CD4-positive, alpha-beta memory T cell (primary cell): ENCODE measurements around the gene LYRM4. TPM values are rescaled to one million over a fixed set of nuclear protein-coding genes. Genes with fewer than 3 reads are reported as not detected.

ENCODE experiments used
- CTCF ChIA-PET: fragments of 350-600 bp; sonication (Branson Sonifier 250); formaldehyde crosslinking; loops from one replicate; lab custom pipeline; 2021; ENCODE audit warnings: inconsistent platforms; ENCODE audit not compliant: partially characterized antibody; lab: Charles Lee
- POLR2A ChIA-PET: fragments of 350-600 bp; sonication (Branson Sonifier 250); formaldehyde crosslinking; loops from one replicate; lab custom pipeline; 2021; ENCODE audit not compliant: partially characterized antibody; lab: Charles Lee
- DNase-seq, 5 donors: peaks; one replicate each; pipeline versions ENCODE4 v3.0.0 to v3.0.0-alpha.2; 2020 to 2022; ENCODE audit warnings: mixed read lengths in 1 of 5
- H3K27ac ChIP-seq: one replicate; pipeline ENCODE4 v1.7.0; 2013; ENCODE audit warnings: low read depth, low read length
- H3K27me3 ChIP-seq: 2 replicates; pipeline ENCODE4 v1.7.0; 2013; ENCODE audit warnings: mild to moderate bottlenecking, low read length, moderate library complexity; ENCODE audit not compliant: insufficient read depth
- H3K36me3 ChIP-seq: 2 replicates; pipeline ENCODE4 v1.7.0; 2013; ENCODE audit warnings: mild to moderate bottlenecking, low read length, moderate library complexity; ENCODE audit not compliant: insufficient read depth
- H3K4me1 ChIP-seq: 2 replicates; pipeline ENCODE4 v1.7.0; 2013; ENCODE audit warnings: mild to moderate bottlenecking, low read length, moderate library complexity; ENCODE audit not compliant: insufficient read depth
- H3K4me3 ChIP-seq, 2 donors: one replicate each; pipeline ENCODE4 v1.7.0; 2013; ENCODE audit warnings: low read length in 2 of 2, mild to moderate bottlenecking in 1 of 2
- H3K9me3 ChIP-seq, 2 donors: one replicate each; pipeline ENCODE4 v1.7.0; 2013; ENCODE audit warnings: low read length in 2 of 2, control low read depth in 1 of 2; ENCODE audit not compliant: control insufficient read depth in 1 of 2
- H3K27ac Mint-ChIP-seq, 7 donors: one replicate each; pipeline ENCODE4 v1.8.0; 2020 to 2021; ENCODE audit warnings: mixed read lengths in 7 of 7, mild to moderate bottlenecking in 6 of 7, inconsistent platforms in 3 of 7, moderate library complexity in 3 of 7
- H3K27me3 Mint-ChIP-seq, 2 donors: one replicate each; pipeline ENCODE4 v1.8.0; 2020 to 2021; ENCODE audit warnings: mixed read lengths in 2 of 2
- H3K36me3 Mint-ChIP-seq, 2 donors: one replicate each; pipeline ENCODE4 v1.8.0; 2020 to 2021; ENCODE audit warnings: mixed read lengths in 2 of 2, inconsistent platforms in 1 of 2, mild to moderate bottlenecking in 1 of 2
- H3K4me1 Mint-ChIP-seq, 4 donors: one replicate each; pipeline ENCODE4 v1.8.0; 2020 to 2021; ENCODE audit warnings: mixed read lengths in 4 of 4, mild to moderate bottlenecking in 1 of 4
- H3K4me3 Mint-ChIP-seq, 8 donors: one replicate each; pipeline ENCODE4 v1.8.0; 2020 to 2021; ENCODE audit warnings: mixed read lengths in 8 of 8, mild to moderate bottlenecking in 7 of 8, moderate library complexity in 6 of 8, inconsistent platforms in 3 of 8
- H3K9me3 Mint-ChIP-seq, 8 donors: one replicate each; pipeline ENCODE4 v1.8.0; 2020 to 2021; ENCODE audit warnings: mixed read lengths in 8 of 8, mild to moderate bottlenecking in 5 of 8, inconsistent platforms in 3 of 8, moderate library complexity in 1 of 8
- intact Hi-C: fragments of 100-400 bp; cut with micrococcal nuclease; formaldehyde crosslinking; loops from one replicate; pipeline ENCODE4 v1.15.1; 2023
- polyA plus RNA-seq, 2 donors: library from polyadenylated mRNA; unstranded; fragments of 300-500 nt; fragmentation: Illumina TruSeq; gene quantifications; one replicate each; pipeline ENCODE4 v1.2.3, GENCODE V29; 2021
- total RNA-seq, 2 experiments: library from RNA; stranded (reverse); gene quantifications; one replicate each; pipeline ENCODE4 v1.2.3, GENCODE V29; 2021

Gene LYRM4
- total and polyA plus RNA-seq, 4 experiments from 2014 or later, result 10.6 to 26.4 (median 15.2) TPM

DNA sequence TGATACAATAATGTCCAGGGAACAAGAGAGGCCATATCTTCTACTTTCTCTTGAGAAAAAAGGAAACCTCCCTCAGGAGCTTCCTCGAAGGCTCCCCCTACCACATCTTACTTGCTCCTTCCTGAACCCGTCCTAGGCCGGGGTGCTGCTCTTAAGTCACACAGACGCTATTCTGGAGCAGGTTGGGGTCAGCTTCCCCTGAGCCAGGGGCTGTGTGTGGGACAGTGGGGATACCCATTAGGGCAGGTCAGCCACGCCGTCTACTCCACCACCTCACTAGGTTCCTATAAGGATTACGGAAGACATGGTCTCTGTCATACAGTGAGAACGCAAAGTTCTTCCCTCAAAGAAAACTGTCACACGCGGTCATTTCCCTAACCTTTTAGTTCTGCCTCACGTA, 183.8 kb downstream of the LYRM4 start:
- Mint-ChIP-seq H3K36me3 (no peaks in the 10 kb centered on the region), H3K9me3 (peaks cover 0 to 3% (median 0%) of the 10 kb centered on the region in 8 donors), H3K27ac (no peak overlapping the region), H3K4me3 (no peak overlapping the region), H3K4me1 (peaks cover 0 to 4% (median 2%) of the 10 kb centered on the region in 4 donors), H3K27me3 (peaks cover 11 to 24% of the 10 kb centered on the region in 2 donors)
- Histone ChIP-seq H3K4me1 (no peaks in the 10 kb centered on the region), H3K36me3 (no peaks in the 10 kb centered on the region), H3K4me3 (no peak overlapping the region), H3K9me3 (no peaks in the 10 kb centered on the region), H3K27me3 (no peaks in the 10 kb centered on the region), H3K27ac (no peak overlapping the region)
- CTCF ChIA-PET, result no interaction called here
- intact Hi-C loops, result no loop called here
- DNase-seq, result no peak
- POLR2A ChIA-PET, result no interaction called here

DNA sequence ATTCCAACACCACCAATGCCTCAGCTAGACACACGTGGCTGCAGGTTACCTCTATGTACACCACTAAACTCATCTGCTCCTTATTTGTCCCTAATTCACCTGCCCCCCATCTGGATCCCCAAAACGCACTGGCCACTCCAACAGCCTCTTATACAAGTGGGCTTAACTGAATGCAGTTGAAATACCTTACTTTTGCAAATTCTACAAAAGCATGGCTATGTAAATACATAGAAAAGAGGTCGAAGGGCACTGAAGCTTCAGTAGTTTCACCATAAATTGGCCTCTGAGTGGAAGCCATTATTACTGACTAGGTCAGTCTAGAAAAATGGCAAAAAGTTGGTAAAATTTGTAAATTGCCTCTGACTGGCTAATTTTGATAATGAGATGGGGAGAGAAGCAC, 186.8 kb downstream of the LYRM4 start:
- H3K27ac Mint-ChIP-seq, result no peak overlapping the region
- peaks cover 10 to 16% of the 10 kb centered on the region in 2 donors for H3K27me3 Mint-ChIP-seq
- peaks cover 0 to 3% (median 0%) of the 10 kb centered on the region in 8 donors for H3K9me3 Mint-ChIP-seq
- no peak overlapping the region for H3K4me3 ChIP-seq
- peaks cover 0 to 4% (median 2%) of the 10 kb centered on the region in 4 donors for H3K4me1 Mint-ChIP-seq
- CTCF ChIA-PET, result no interaction called here
- H3K4me1 ChIP-seq, result no peaks in the 10 kb centered on the region
- no peaks in the 10 kb centered on the region for H3K36me3 ChIP-seq
- H3K4me3 Mint-ChIP-seq, result no peak overlapping the region
- H3K9me3 ChIP-seq, result no peaks in the 10 kb centered on the region
- POLR2A ChIA-PET, result no interaction called here
- no peak for DNase-seq
- H3K36me3 Mint-ChIP-seq, result no peaks in the 10 kb centered on the region
- no peak overlapping the region for H3K27ac ChIP-seq
- intact Hi-C loops, result no loop called here
- H3K27me3 ChIP-seq, result no peaks in the 10 kb centered on the region

DNA sequence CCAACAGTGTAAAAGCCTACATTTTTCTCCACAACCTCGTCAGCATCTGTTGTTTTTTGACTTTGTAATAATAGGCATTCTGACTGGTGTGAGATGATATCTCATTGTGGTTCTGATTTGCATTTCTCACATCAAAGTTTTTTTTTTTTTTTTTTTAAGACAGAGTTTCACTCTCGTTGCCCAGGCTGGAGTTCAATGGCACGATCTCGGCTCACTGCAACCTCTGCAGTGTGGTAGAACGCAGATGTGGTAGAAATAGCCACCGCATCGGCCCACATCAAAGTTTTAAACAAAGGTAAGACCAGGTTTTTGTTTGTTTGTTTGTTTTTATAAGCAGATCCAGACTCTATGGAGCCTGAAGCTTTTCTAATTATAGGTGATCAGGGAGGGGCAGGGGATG, 188.3 kb downstream of the LYRM4 start:
- Mint-ChIP-seq H3K27ac (peak overlapping the region in 1 of 7 donors; percentile 24), H3K27me3 (peaks cover 10 to 16% of the 10 kb centered on the region in 2 donors), H3K4me1 (peaks cover 0 to 4% (median 2%) of the 10 kb centered on the region in 4 donors), H3K4me3 (peak overlapping the region in 2 of 8 donors; percentile 31 to 49), H3K9me3 (peaks cover 0 to 3% (median under 1%) of the 10 kb centered on the region in 8 donors), H3K36me3 (no peaks in the 10 kb centered on the region)
- no peak overlapping the region for H3K4me3 ChIP-seq
- CTCF ChIA-PET, result no interaction called here
- H3K4me1 ChIP-seq, result no peaks in the 10 kb centered on the region
- no peaks in the 10 kb centered on the region for H3K36me3 ChIP-seq
- POLR2A ChIA-PET, result no interaction called here
- intact Hi-C loops, result no loop called here
- DNase-seq, result no peak
- H3K27me3 ChIP-seq, result no peaks in the 10 kb centered on the region
- H3K9me3 ChIP-seq, result no peaks in the 10 kb centered on the region
- H3K27ac ChIP-seq, result no peak overlapping the region

DNA sequence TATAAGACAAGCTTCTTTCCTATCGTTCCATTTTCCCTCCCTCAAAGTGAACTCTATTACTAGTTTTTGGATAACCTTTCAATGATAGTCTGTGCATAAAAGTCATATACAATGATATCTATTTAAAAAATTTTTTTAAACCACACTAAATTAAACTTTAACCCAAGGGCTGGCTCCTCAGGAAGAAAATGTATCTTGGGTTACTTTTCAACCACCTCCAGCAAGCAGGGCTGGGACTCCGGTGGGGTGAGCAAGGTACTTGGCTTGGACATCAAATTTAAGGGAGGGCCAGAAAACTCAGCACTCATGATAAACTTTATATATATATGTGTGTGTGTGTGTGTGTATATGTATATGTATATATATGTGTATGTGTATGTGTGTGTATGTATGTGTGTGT, 189.5 kb downstream of the LYRM4 start:
- no peak overlapping the region for H3K27ac ChIP-seq
- intact Hi-C loops, result no loop called here
- H3K36me3 Mint-ChIP-seq, result no peaks in the 10 kb centered on the region
- peaks cover 10 to 14% of the 10 kb centered on the region in 2 donors for H3K27me3 Mint-ChIP-seq
- no peak overlapping the region for H3K4me3 ChIP-seq
- H3K4me3 Mint-ChIP-seq, result no peak overlapping the region
- CTCF ChIA-PET, result no interaction called here
- H3K27ac Mint-ChIP-seq, result no peak overlapping the region
- no peak for DNase-seq
- H3K4me1 Mint-ChIP-seq, result peaks cover 0 to 4% (median 2%) of the 10 kb centered on the region in 4 donors
- H3K9me3 Mint-ChIP-seq, result peaks cover 0 to 5% (median 3%) of the 10 kb centered on the region in 8 donors
- no peaks in the 10 kb centered on the region for H3K27me3 ChIP-seq
- no peaks in the 10 kb centered on the region for H3K36me3 ChIP-seq
- H3K4me1 ChIP-seq, result no peaks in the 10 kb centered on the region
- POLR2A ChIA-PET, result no interaction called here
- H3K9me3 ChIP-seq, result no peaks in the 10 kb centered on the region

DNA sequence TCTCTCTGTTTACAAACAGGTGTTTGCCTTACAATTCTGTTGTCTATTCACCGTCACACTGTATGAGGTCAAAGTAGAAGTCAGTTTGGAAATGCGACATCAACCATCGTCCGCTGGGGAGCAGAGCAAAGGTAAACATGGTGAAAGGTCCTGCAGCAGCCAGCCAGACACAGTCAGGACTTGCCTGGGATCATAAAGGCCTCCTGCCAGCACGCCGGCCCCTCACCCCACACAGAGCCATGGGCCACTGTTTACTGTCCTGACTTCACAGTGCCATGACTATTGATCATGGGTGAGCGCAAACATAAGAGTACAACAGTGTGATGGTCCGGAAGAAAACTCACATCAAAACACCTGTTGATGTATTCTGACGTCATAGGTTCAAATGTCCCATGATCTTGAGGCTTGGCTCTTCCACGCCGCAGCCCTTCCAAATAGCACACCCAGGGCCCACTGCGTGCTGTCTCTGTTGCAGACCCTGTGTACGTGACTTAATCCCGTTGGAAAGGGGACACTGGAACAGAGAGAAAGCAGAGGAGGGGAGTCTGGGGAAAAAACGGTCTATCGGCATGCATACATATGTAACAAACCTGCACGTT, 192.5 kb downstream of the LYRM4 start:
- intact Hi-C loops, result no loop called here
- Mint-ChIP-seq H3K9me3 (peaks cover 0 to 8% (median 2%) of the 10 kb centered on the region in 8 donors), H3K27me3 (peaks cover 3 to 4% of the 10 kb centered on the region in 2 donors), H3K4me3 (no peak overlapping the region), H3K4me1 (peaks cover 0 to 4% (median 2%) of the 10 kb centered on the region in 4 donors), H3K36me3 (no peaks in the 10 kb centered on the region), H3K27ac (no peak overlapping the region)
- Histone ChIP-seq H3K4me1 (no peaks in the 10 kb centered on the region), H3K9me3 (no peaks in the 10 kb centered on the region), H3K36me3 (no peaks in the 10 kb centered on the region), H3K27me3 (no peaks in the 10 kb centered on the region), H3K27ac (no peak overlapping the region), H3K4me3 (no peak overlapping the region)
- ChIA-PET CTCF (no interaction called here), POLR2A (no interaction called here)
- DNase-seq, result no peak

DNA sequence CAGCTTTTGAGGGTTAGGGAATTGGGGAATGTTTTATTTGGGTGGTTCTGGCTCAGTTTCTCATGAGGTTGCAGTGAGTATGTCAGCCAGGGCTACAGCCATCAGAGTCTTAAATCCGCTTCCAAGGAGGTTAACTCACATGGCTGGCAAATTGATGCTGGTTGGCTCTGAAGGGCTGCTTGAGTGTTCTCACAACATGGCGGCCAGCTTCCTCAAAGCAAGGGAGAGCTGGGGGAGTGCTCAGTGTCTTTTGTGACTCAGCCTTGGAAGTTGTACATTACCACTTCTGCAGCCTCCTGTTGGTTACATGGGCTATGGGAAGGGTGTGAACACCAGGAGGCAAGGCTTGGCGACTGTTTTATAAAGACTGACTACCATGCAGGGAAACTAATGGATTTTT, 193.4 kb downstream of the LYRM4 start:
- intact Hi-C loops, result no loop called here
- CTCF ChIA-PET, result interaction anchor here (0.6 kb wide), 1 partner anchor 10 kb away, joined by 4 read pairs; no protein-coding TSS in a partner anchor

DNA sequence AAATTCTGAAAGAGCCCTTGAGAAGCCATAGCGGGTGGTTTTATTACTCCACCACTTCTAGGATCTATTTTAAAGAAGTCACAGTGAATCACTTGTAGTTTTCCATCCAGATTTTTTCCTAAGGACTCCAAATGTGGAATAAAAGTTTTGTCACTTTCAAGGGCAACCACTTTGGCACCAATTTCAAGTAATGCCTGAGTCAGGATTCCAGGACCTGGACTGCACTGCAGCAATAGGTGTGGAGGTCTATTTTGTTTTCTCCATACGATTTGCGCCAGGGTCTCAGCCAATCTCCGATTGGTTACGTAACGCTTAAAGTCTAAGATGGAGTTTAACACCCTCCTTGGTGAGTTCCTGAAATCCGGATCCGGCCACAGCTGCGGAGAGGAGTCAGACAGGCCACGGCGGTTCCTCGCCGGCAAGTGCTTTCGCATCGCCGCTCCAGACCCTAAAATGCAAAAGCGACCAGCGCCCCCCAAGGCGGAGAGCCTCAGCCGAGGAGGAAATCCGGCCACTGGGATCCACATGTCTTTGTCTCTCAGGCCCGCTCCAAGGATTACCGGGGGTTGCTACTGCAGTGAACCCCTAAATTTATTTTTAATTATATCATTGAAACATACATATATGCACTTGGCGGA, 194.2 kb downstream of the LYRM4 start:
- H3K4me1 ChIP-seq, result no peaks in the 10 kb centered on the region
- H3K27me3 ChIP-seq, result no peaks in the 10 kb centered on the region
- no peak overlapping the region for H3K27ac Mint-ChIP-seq
- ChIA-PET POLR2A (no interaction called here), CTCF (interaction anchor here (0.6 kb wide), 1 partner anchor 9 kb away, joined by 4 read pairs; no protein-coding TSS in a partner anchor)
- no peaks in the 10 kb centered on the region for H3K36me3 ChIP-seq
- peaks cover 0 to 8% (median 2%) of the 10 kb centered on the region in 8 donors for H3K9me3 Mint-ChIP-seq
- intact Hi-C loops, result no loop called here
- no peak overlapping the region for H3K4me3 ChIP-seq
- no peak overlapping the region for H3K27ac ChIP-seq
- DNase-seq, result no peak
- H3K4me1 Mint-ChIP-seq, result no peaks in the 10 kb centered on the region
- no peak overlapping the region for H3K4me3 Mint-ChIP-seq
- H3K9me3 ChIP-seq, result no peaks in the 10 kb centered on the region
- peaks cover 3 to 4% of the 10 kb centered on the region in 2 donors for H3K27me3 Mint-ChIP-seq
- no peaks in the 10 kb centered on the region for H3K36me3 Mint-ChIP-seq

More for the DNA sequence above, 193.4 kb downstream of the LYRM4 start:
- no peak overlapping the region for H3K27ac ChIP-seq
- H3K4me3 Mint-ChIP-seq, result no peak overlapping the region
- H3K4me1 ChIP-seq, result no peaks in the 10 kb centered on the region
- H3K27me3 ChIP-seq, result no peaks in the 10 kb centered on the region
- no peaks in the 10 kb centered on the region for H3K36me3 Mint-ChIP-seq
- POLR2A ChIA-PET, result no interaction called here
- no peaks in the 10 kb centered on the region for H3K4me1 Mint-ChIP-seq
- H3K4me3 ChIP-seq, result no peak overlapping the region
- H3K27me3 Mint-ChIP-seq, result peaks cover 3 to 4% of the 10 kb centered on the region in 2 donors
- H3K36me3 ChIP-seq, result no peaks in the 10 kb centered on the region
- no peak for DNase-seq
- no peaks in the 10 kb centered on the region for H3K9me3 ChIP-seq
- no peak overlapping the region for H3K27ac Mint-ChIP-seq
- peaks cover 0 to 8% (median 2%) of the 10 kb centered on the region in 8 donors for H3K9me3 Mint-ChIP-seq
